ENCODE measurements around the gene RALB. TPM values are rescaled to one million over a fixed set of nuclear protein-coding genes. Genes with fewer than 3 reads are reported as not detected.

RALB gene
- total and polyA plus RNA-seq, 2 experiments from 2014 or later, result 15.2 to 17.4 TPM

DNA sequence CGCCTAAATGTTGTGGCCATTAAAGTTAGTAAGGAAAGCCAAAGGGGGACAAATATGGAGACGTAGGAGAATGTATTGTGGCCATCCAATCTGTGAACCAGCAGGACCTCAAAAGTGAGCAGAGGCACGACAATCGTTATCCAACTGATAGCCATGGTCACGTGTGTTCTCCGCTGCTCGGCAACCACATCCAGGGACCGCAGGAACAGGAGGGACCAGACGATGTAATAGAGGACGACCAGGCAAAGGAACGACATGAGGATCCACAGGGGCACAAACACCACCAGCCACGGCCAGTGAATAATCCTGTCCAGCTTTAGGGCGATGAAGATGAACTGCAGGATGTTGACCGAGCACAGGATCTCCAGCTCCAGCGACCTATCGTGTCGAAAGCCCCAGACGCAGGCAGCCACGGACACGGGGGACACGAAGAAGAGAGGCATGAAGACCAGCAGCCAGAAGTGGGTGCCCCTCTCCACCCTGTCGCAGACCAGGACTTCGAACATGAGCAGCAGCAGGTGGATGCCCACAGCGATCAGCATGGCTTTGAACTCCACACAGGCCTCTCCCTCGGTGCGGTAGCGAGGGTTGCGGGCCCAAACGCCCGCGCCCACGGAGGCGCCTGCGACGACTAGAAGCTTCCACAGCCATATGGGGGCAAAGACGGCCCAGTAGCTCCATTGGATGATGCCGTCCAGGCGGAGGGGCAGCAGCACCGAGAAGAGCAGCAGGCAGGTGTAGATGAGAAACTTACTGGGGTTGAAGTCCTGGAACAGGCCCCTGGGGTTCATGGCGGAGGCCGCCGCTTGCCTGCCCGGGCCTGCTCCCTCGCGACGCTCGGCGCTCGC is 30.2 kb upstream of the RALB start (continued):
- no peak for TF ChIP-seq EZH2 (IDR thresholded peaks at IDR 0.05; ENCODE audit: low read depth, unreplicated experiment)
- TF ChIP-seq ZNF331 (CRISPR knock-in tag; IDR thresholded peaks at IDR 0.05; ENCODE audit: low read depth), result no peak
- TF ChIP-seq CTCF (conservative IDR thresholded peaks at IDR 0.05; ENCODE audit: low read depth in 2 of 2), result no peak

DNA sequence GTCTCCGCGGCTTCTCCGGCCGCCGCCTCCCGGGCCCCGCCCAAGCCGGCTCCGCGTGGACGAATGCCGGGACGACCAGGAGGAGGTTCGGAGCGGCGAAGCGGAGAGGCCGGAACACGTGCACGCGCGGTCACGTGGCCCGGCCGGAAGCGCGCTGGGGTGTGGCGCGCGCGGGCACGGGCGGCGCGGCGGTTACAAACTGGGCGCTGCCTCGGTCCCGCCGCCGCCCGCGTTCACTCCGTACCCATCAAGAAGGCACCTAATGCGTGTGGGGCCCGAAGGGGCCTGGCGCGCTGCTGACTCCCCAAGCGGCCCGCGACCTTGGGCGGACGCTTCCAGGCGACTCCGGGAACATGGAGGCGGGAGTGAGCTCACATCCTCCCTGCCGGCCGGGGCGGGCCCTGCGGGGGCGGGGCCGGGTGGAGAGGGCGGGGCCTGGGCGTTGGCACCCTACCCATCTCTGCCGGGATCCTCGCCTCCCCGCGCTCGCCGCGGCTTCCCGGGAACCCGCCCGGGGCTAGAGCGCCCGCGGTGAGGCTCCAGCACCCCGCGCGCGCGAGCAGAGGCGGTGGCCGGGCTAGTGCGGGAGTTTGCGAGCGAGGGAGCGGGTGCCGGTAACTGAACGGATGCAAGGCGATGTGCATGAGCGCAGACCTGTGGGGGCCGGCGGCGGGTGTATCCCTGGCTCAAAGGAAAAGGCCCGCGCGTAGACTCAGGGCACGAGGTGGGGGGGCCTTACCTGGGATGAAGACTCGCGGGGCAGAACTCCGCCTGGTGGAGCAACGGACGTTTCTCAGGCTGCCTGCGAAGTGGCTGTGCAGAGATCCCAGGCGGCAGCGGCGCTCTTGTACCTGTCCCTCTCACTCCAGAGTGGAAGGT is 29.4 kb upstream of the RALB start, which contains the start of gene TMEM185B:
Gene TMEM185B, minus strand, starts transcription at position 367 of the 879 bp plus-strand sequence. CDS start 424 bp downstream, outside the sequence.
- Histone ChIP-seq H3K27ac (ENCODE audit: low read depth) (no peak within 1 kb of the TSS), H4K20me1 (replicated peaks; ENCODE audit: insufficient read depth) (peaks cover 11% of the 10 kb centered on the region; the same call in 1 of the 2 replicates), H3K9me2 (ENCODE audit: insufficient read depth) (peaks cover 6% of the 10 kb centered on the region; the same call in 1 of the 2 replicates), H3K4me1 (ENCODE audit: insufficient read depth) (no peaks in the 10 kb centered on the region; the same call in 1 of the 2 replicates), H3F3A (replicated peaks; ENCODE audit: low read depth) (no peaks in the 10 kb centered on the region), H3K4me2 (peak within 1 kb of the TSS; percentile 86), H3K36me3 (ENCODE audit: insufficient read depth) (no peaks in the 10 kb centered on the region; the same call in 1 of the 2 replicates), H2AFZ (peak within 1 kb of the TSS; percentile 97), H3K79me2 (replicated peaks; ENCODE audit: insufficient read depth) (peaks cover 14% of the 10 kb centered on the region), H3K4me3 (peak within 1 kb of the TSS; percentile 66), H3K27me3 (ENCODE audit: insufficient read depth) (peaks cover 29% of the 10 kb centered on the region)
- H3K36me3 Mint-ChIP-seq (ENCODE audit: low read depth), result peaks cover 20% of the 10 kb centered on the region
- peaks cover 18% of the 10 kb centered on the region for H3K4me1 Mint-ChIP-seq
- H3K27ac Mint-ChIP-seq, result no peak within 1 kb of the TSS
- peak within 1 kb of the TSS; percentile 76 for H3K4me3 Mint-ChIP-seq
- H3K27me3 Mint-ChIP-seq (ENCODE audit: insufficient read depth, low read depth, poor library complexity), result peaks cover 36% of the 10 kb centered on the region
- DNase-seq (ENCODE audit: low spot score), result peak; percentile 83
- peaks cover 13% of the 10 kb centered on the region for H3K9me3 Mint-ChIP-seq
- peak; percentile 89 for ATAC-seq
- no peak for TF ChIP-seq ZNF462 (CRISPR knock-in tag; IDR thresholded peaks at IDR 0.05)
- peak; percentile 13 to 28; a peak in 3 of 4 replicates for TF ChIP-seq CTCF (conservative IDR thresholded peaks at IDR 0.05; ENCODE audit: low read depth in 2 of 2)
- no peak for TF ChIP-seq JUNB (IDR thresholded peaks at IDR 0.05; ENCODE audit: unreplicated experiment)
- no peak for TF ChIP-seq REST (IDR thresholded peaks at IDR 0.05; ENCODE audit: unreplicated experiment)

Measured in GM23338 (cell line).